ENCODE results near the gene CHST4.
"Not testable (repeated sequence)": the region's sequence is repeated elsewhere in the genome, so short reads cannot be mapped to it uniquely, and the experiment has no call there.

Gene CHST4

GRCh38 chr16:71526111-71526631 is at the start of gene CHST4:
TSS of gene CHST4 (plus strand) at chr16:71526426. CDS start at chr16:71536678, 10,252 bp downstream.
- no peak for DNase-seq (ENCODE audit: low read depth in 1 of 2, low spot score in 1 of 2)

- DNase-seq (ENCODE audit: low read depth in 1 of 2, low spot score in 1 of 2) = no peak
Observed at GRCh38 chr16:71476457-71477124, 49.6 kb upstream of the CHST4 start.

GRCh38 chr16:71479420-71479819 is 46.8 kb upstream of the CHST4 start:
- DNase-seq (ENCODE audit: low read depth in 1 of 2, low spot score in 1 of 2) = no peak

GRCh38 chr16:71480956-71481355 is 45.3 kb upstream of the CHST4 start:
- DNase-seq (ENCODE audit: low read depth in 1 of 2, low spot score in 1 of 2) = no peak

- no peak for DNase-seq (ENCODE audit: low read depth in 1 of 2, low spot score in 1 of 2)
Observed at GRCh38 chr16:71482569-71482968, 43.7 kb upstream of the CHST4 start.

- peak; percentile 47 to 66 for DNase-seq (ENCODE audit: low read depth in 1 of 2, low spot score in 1 of 2)
Observed at GRCh38 chr16:71484006-71484893, 42.0 kb upstream of the CHST4 start.

GRCh38 chr16:71489122-71489521 is 37.1 kb upstream of the CHST4 start, which contains the start of gene ZNF19:
TSS of gene ZNF19 (minus strand) at chr16:71489324. CDS start at chr16:71482114, 7,210 bp downstream.
- no peak for DNase-seq (ENCODE audit: low read depth in 1 of 2, low spot score in 1 of 2)

- no peak for DNase-seq (ENCODE audit: low read depth in 1 of 2, low spot score in 1 of 2)
Observed at GRCh38 chr16:71490361-71490760, 35.9 kb upstream of the CHST4 start.

GRCh38 chr16:71491054-71491453 is 35.2 kb upstream of the CHST4 start:
- DNase-seq (ENCODE audit: low read depth in 1 of 2, low spot score in 1 of 2) = no peak

GRCh38 chr16:71492786-71493185 is 33.4 kb upstream of the CHST4 start:
- no peak for DNase-seq (ENCODE audit: low read depth in 1 of 2, low spot score in 1 of 2)

- no peak for DNase-seq (ENCODE audit: low read depth in 1 of 2, low spot score in 1 of 2)
Observed at GRCh38 chr16:71493213-71493612, 33.0 kb upstream of the CHST4 start.

GRCh38 chr16:71498031-71498430 is 28.2 kb upstream of the CHST4 start:
- DNase-seq (ENCODE audit: low read depth in 1 of 2, low spot score in 1 of 2) = no peak

- DNase-seq (ENCODE audit: low read depth in 1 of 2, low spot score in 1 of 2) = no peak
Observed at GRCh38 chr16:71499775-71500364, 26.4 kb upstream of the CHST4 start.

GRCh38 chr16:71500964-71501363 is 25.3 kb upstream of the CHST4 start:
- DNase-seq (ENCODE audit: low read depth in 1 of 2, low spot score in 1 of 2) = no peak

GRCh38 chr16:71501547-71501946 is 24.7 kb upstream of the CHST4 start:
- no peak for DNase-seq (ENCODE audit: low read depth in 1 of 2, low spot score in 1 of 2)

- not testable (repeated sequence) for DNase-seq (ENCODE audit: low read depth in 1 of 2, low spot score in 1 of 2)
Observed at GRCh38 chr16:71504051-71504450, 22.2 kb upstream of the CHST4 start.

- DNase-seq (ENCODE audit: low read depth in 1 of 2, low spot score in 1 of 2) = no peak
Observed at GRCh38 chr16:71504901-71505300, 21.3 kb upstream of the CHST4 start.

- DNase-seq (ENCODE audit: low read depth in 1 of 2, low spot score in 1 of 2) = no peak
Observed at GRCh38 chr16:71507061-71507460, 19.2 kb upstream of the CHST4 start.

- DNase-seq (ENCODE audit: low read depth in 1 of 2, low spot score in 1 of 2) = no peak
Observed at GRCh38 chr16:71513302-71513701, 12.9 kb upstream of the CHST4 start.

- no peak for DNase-seq (ENCODE audit: low read depth in 1 of 2, low spot score in 1 of 2)
Observed at GRCh38 chr16:71514476-71514875, 11.8 kb upstream of the CHST4 start.

- no peak for DNase-seq (ENCODE audit: low read depth in 1 of 2, low spot score in 1 of 2)
Observed at GRCh38 chr16:71515026-71515425, 11.2 kb upstream of the CHST4 start.

- no peak for DNase-seq (ENCODE audit: low read depth in 1 of 2, low spot score in 1 of 2)
Observed at GRCh38 chr16:71520550-71520949, 5.7 kb upstream of the CHST4 start.
